ENCODE data around the gene SH3D19. TPM values are rescaled to one million over a fixed set of nuclear protein-coding genes. Genes with fewer than 3 reads are reported as not detected.

The SH3D19 gene
- total and polyA plus RNA-seq, 2 of the 4 experiments (the other 2 are of a cell fraction) = 14.4 to 27.2 TPM

DNA sequence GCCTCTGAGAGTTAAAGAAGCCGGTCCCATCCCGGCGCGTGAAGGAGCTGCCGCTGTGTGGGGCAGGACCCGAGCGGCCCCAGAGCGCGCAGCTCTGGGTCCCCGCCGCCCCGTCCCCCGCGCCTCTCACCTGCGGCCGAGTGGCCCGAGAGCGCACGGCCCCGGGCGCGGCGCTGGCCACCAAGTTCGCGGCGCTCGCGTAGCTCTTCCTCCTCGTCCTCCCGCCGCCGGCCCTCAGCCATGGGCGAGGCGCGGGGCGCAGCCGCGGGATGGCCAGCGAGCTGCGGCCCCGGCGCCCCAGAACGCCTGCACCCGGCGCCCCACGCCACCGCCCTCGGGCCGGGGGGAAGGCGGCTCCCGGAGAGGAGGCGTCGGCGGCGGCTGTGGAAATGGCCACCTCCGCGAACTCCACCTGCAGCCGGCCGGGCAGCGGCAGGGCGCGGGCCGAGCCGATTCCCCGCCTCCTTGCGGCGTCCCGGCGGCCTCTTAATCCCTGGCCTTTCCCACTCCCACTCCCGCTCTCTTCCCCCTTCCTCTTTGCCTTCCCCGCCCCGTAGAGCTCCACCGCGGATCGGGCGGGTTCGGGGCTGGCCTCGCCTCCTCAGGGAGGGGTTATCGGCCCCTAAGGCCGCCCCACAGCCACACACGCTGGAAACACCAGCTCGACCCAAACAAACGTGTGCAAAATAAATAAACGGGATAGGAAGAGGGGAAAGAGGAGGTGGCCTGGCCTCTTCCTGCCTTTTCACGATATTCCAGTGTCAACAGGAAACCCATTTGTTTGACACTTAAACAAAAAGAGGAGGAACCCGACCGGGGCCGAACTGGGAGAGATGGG lies at the start of gene SH3D19 (continued):
- TF ChIP-seq, protein P1, sequence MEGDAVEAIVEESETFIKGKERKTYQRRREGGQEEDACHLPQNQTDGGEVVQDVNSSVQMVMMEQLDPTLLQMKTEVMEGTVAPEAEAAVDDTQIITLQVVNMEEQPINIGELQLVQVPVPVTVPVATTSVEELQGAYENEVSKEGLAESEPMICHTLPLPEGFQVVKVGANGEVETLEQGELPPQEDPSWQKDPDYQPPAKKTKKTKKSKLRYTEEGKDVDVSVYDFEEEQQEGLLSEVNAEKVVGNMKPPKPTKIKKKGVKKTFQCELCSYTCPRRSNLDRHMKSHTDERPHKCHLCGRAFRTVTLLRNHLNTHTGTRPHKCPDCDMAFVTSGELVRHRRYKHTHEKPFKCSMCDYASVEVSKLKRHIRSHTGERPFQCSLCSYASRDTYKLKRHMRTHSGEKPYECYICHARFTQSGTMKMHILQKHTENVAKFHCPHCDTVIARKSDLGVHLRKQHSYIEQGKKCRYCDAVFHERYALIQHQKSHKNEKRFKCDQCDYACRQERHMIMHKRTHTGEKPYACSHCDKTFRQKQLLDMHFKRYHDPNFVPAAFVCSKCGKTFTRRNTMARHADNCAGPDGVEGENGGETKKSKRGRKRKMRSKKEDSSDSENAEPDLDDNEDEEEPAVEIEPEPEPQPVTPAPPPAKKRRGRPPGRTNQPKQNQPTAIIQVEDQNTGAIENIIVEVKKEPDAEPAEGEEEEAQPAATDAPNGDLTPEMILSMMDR (conservative IDR thresholded peaks at IDR 0.05; ENCODE audit: low read depth, low read length) = no peak
- TF ChIP-seq CHD1 (IDR thresholded peaks at IDR 0.05; ENCODE audit: low read depth, low read length) (no peak), POLR2A (IDR thresholded peaks at IDR 0.05; ENCODE audit: low read depth, low read length) (no peak), RAD21 (IDR thresholded peaks at IDR 0.05; ENCODE audit: low read length) (no peak), MAZ (IDR thresholded peaks at IDR 0.05; ENCODE audit: borderline replicate concordance, low read depth, low read length) (no peak), RFX5 (IDR thresholded peaks at IDR 0.05; ENCODE audit: low read depth, low read length) (no peak), SMC3 (IDR thresholded peaks at IDR 0.05; ENCODE audit: low read depth, low read length) (no peak)
- TF ChIP-seq, protein P2, sequence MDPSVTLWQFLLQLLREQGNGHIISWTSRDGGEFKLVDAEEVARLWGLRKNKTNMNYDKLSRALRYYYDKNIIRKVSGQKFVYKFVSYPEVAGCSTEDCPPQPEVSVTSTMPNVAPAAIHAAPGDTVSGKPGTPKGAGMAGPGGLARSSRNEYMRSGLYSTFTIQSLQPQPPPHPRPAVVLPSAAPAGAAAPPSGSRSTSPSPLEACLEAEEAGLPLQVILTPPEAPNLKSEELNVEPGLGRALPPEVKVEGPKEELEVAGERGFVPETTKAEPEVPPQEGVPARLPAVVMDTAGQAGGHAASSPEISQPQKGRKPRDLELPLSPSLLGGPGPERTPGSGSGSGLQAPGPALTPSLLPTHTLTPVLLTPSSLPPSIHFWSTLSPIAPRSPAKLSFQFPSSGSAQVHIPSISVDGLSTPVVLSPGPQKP (IDR thresholded peaks at IDR 0.05; ENCODE audit: borderline replicate concordance, low read depth, low read length) = no peak
